Measurements from ENCODE around the gene RNF169. TPM values are rescaled to one million over a fixed set of nuclear protein-coding genes. Genes with fewer than 3 reads are reported as not detected.

The RNF169 gene, protein sequence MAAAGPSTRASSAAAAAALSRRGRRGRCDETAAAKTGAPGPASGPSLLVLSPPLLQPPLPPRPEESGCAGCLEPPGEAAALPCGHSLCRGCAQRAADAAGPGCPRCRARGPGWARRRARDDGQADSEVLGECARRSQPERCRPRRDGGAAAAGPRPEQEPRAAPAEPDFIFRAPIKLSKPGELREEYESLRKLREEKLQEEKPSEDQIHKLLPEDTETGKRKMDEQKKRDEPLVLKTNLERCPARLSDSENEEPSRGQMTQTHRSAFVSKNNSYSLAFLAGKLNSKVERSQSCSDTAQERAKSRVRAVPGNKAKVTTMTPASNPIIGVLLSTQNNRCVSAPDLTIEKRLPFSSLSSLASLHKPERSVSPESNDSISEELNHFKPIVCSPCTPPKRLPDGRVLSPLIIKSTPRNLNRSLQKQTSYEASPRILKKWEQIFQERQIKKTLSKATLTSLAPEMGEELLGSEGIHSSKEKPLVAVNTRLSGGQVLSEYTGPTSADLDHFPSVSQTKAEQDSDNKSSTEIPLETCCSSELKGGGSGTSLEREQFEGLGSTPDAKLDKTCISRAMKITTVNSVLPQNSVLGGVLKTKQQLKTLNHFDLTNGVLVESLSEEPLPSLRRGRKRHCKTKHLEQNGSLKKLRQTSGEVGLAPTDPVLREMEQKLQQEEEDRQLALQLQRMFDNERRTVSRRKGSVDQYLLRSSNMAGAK
- total RNA-seq = 49.1 TPM

DNA sequence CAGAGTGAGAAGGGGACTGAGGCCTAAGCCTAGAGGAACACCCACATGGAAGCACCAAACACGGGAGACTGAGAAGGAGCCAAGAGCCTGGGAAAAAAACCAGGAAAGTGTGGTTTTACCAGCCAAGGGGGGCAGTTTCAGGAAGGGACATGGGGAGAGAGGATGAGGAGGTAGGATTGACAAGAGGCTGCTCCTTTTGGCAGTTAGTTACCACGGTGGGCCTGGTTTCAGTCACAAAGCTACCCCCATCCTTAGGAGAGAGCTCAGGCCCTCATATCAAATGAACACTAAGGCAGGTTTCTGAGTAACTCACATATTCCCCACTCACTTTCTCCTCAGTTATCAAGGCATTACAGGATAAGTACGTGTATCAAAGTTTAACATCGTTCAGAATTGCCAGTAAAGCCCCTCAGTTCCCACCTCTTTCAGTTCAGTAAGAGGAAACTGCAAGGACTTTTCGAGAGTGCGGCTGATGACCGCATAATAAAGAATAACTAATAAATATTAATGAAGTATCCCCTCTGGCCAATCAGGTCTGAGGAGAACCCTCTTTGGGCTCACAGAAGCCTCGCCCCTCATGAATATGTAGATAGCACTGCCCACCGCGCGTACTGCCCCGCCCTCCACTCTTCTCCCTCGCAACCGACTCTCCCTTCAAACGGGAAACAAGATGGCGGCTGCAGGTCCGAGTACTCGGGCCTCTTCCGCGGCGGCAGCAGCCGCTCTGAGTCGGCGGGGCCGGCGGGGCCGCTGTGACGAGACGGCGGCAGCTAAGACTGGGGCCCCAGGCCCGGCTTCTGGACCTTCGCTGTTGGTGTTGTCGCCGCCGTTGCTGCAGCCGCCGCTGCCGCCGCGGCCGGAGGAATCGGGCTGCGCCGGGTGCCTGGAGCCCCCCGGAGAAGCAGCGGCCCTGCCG is at the start of gene RNF169:
Gene RNF169, plus strand, starts transcription at position 639 of the 916 bp plus-strand sequence. Its CDS starts 32 bp downstream, at position 671.

DNA sequence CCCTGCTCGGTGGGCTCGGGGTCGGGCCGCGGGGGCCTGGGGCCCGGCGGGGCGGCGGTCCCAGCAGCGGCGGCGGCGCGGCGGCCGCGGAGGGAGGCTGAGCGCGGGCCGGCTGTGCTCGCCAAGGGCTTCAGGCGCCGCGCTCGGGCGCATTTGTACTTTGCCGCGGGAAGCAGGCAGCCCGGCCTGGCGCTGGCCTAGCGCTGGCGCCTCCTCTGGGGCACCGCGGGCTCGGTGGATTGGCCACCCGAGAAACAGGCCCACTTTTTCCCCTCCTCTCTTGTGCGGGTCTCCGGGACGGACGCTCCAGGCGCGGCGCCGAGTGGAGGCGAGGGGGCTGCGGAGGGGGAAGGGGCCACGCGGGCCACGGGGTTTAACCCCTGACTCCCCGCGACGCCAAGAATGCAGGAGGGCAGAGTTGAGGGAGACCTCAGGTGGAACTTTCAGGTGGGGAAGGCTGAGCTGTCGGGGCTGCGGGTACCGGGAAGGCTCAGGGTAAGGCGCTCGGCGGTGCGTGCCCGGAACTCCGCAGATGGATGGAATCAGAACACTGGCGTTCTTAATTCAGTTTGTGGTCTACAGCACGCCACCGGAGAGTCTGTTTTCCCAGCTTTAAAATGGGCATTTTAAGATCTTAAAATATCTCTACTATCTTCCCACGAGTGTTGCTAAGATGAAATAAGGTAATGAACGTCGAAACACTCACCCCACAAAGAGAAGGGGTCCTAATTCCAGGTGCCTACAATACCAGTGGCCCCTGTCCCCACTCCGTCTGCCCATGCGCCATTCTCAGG is 17.2 kb upstream of the RNF169 start, which contains the start of gene CHRDL2:
Gene CHRDL2, minus strand, starts transcription at position 126 of the 794 bp plus-strand sequence. CDS start 538 bp downstream, outside the sequence.

Small RNAs within 50 kb of the gene (small RNA-seq; reads per million reads assigned to genes)
- gene MIR4696 (ENCODE audit: low replicate concordance) (not detected), gene RN7SL239P (ENCODE audit: low replicate concordance) (not detected)

Other genes with a start within 250 kb of the RNF169 start
- 27.9 TPM for gene POLD3, start 156.3 kb upstream of the RNF169 start, total RNA-seq
- not detected for gene CHRDL2, start 17.4 kb upstream of the RNF169 start, total RNA-seq
- 14.4 TPM for gene XRRA1, start 200.2 kb downstream of the RNF169 start, total RNA-seq
- 12.2 TPM for gene SPCS2, start 200.4 kb downstream of the RNF169 start, total RNA-seq
- gene NEU3, start 240.1 kb downstream of the RNF169 start, total RNA-seq = 22.8 TPM

All from parietal lobe (tissue), 2 donors.